Ecto neural progenitor cell (in vitro differentiated cells): ENCODE results near the gene SSBP3.

Source experiments
- DNase-seq: peaks from one replicate; pipeline ENCODE4 v3.0.0-alpha.2; 2018; ENCODE audit warnings: low spot score

Gene SSBP3

DNA sequence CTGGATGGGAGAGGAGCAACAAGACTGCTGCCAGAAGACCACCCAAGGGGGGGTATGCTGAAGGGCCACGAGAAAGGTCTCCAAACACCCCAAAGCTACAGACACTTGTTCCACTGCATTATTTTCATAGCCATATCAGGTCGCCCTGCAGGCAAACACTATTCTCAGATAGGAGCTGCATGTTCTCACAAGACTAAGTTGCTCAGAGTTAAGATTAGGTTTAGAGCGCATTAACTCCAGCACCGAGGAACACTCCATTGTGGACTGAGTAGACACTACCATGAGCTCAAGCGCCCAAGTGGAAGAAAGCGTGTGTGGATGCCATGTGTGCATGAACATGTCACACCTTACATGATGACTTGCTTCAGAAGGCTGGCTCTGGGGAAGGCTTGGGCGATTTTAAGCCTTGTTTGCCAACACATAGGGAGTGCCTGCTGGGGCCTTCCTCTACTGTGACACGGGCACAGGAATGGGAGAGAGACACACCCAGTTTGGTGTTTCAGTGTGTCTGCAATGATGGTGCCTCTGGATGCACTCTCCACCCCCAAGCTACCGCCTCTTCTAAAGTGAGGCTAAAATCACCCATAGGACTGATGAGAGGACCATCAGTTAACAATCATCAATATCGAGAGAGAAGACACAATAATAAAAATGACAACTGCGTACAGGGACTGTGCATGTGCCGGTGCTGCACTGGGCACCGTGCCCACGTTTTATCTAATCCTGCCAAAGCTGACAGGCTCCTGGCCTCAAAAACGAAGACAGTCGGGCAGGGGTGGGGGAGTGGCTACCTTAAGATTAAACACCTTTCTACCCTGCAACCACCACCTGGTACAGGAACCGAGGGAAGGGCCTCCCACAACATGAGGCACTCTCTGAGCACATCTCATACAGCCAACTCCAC, 34.9 kb downstream of the SSBP3 start:
- DNase-seq, result no peak

DNA sequence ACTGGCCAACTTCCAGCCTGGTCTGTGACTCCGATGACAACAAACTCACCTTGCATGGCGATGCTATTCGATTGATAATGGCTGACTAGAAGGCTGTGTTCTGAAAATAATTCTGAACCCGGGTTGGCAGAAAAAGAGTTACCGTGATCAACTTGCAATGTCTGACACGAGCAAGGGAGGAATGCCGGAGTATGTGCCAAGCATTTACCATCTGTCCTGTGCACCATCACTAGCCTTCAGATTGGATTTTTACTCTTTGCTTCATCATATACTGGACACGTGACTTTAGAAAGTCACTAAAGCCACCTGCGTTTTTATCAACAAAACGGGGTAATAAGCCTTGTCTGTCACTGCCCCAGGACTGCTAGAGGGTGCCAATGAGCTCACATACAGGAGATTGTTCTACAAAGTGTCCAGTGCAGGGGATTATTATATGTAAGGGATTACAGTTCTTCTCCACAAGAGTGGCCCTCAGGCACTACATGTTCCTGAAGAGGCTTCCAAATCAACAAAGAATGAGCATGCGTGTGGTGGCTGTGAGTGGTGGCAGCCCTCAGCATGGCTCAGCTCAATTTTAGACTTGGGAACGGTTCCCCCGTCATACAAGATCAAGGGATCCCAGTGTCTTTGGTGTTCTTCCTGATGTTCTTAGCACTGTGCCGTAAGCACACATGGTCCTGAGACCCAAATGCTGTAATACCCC, 35.8 kb downstream of the SSBP3 start:
- DNase-seq, result no peak

DNA sequence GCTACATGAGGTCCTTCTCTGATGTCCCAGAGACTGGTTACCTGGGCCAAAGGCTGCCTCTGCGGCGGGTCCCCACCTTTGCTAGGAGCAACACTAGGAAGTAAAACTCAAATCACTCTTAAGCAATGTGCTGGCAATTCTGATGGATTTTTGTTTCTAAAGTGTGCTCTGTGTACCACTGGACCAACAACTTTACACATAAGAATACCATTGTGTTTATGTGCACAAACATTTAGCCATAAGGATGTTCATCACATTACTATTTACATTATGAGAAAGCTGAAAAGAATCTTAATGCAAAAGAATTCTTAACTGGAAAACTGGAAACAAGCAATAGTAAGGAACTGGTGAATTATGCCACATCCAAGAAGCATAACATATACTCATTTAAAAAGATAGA, 38.6 kb downstream of the SSBP3 start:
- no peak for DNase-seq

DNA sequence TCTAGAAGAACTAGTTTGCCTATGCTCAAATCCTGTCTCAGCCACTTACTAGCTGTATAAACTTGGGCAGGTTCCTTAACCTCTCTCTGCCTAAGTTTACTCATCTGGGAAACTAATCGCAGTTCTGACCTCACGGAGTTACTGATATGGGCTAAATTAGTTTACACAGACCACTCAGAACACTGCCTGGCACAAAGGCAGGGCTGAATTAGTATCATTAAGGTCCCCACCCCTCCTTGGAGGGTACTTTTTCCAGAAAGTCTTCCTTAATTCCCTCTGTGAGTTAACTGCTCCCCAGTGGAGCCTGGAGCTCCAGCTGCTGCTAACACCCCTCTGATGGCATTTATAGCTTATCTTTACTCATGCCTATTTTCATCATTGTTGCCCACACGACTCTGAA, 40.3 kb downstream of the SSBP3 start:
- DNase-seq, result no peak

DNA sequence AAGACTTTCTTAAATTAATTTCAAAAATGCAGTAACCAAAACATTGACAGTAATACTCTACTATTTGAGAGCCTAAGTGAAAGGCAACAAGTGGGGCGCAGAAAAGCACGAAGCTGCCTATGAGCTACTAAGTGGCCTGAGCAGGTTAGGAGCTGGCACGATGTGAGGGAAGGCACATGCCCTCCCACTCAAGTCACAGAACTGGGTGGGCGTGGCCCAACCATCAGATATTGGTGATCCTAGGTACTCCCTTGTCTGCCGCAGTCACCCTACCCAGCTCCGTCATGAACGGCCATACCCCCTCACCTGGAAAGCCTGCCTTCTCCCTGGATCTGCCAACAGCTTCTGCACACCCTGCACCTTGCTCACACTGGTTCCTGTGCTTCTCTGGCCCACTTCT, 40.8 kb downstream of the SSBP3 start:
- DNase-seq, result no peak

DNA sequence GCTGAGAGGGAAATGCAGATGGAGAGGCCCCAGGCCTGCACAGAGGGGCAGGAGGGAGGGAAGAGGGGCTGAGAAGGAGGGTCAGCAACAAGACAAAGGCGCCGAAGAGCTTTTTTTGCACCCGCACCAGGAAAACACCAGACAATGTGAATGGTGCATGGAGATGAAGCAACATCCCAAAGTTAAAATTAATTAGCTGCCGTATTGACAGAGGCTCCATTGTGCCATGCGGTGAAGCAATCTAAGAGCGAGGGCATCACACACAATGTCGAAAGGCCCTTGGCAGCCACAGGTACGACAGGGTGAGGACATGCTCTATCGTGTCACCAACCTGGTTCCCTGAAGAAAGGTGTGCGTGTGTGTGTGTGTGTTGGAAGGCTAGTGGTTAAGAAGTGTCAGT, 41.2 kb downstream of the SSBP3 start:
- no peak for DNase-seq

DNA sequence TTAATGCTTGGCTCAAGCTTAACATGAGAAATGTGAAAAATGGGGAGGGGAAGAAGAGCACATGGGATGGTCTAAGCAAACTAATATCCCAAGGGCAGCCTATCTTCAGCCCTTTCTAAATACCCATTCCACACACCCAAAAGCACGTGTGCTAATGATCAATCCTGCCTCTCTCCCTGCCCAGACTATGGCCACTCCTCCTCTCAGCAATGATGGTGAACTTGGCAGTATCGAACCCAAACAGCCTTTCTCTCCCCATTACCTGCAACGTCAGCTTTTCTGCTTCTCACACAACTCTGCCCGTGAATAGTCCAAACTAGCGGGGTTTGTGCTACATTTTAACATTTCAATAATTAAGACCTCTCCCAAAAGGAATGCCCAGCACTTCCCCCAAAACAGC, 41.6 kb downstream of the SSBP3 start:
- DNase-seq, result no peak

DNA sequence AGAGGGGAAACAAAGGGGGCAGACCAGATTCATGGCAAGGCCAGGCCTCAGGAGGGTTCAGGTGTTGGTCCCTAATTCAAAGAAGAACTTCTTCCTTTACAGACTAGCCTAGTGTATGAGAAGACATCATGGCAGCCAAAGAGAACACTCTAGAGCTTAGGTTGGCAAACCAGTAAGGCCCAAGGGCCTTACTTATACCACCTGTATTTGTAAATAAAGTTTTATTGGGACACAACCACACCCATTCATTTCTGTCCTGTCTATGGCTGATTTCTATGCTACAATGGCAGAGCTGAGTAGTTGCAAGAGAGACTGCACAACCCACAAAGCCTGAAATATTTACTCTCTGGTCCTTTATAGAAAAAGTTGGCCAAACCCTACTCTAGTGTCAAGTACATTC, 42.3 kb downstream of the SSBP3 start:
- no peak for DNase-seq

DNA sequence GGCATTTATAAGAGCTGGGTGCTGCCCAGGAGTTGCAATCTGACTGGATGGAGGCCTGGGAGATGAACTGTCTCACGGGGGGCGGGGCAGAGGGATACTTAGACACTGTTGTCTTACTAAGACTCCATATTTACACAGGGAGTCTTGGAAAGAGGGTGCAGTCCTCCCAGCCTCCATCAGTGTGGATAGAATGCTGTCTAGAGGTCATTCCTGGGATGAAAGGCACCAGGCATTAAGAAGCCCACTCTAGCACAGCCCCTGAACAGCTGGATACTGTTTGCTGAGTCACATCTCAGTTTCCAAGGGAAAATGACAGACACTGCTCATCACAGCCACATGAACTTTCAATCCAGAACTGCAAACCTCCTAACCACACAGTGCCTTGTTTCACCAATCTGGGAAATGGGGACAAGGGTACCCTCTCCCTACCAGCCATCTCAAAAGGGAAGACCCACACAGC, 43.3 kb downstream of the SSBP3 start:
- DNase-seq, result no peak

DNA sequence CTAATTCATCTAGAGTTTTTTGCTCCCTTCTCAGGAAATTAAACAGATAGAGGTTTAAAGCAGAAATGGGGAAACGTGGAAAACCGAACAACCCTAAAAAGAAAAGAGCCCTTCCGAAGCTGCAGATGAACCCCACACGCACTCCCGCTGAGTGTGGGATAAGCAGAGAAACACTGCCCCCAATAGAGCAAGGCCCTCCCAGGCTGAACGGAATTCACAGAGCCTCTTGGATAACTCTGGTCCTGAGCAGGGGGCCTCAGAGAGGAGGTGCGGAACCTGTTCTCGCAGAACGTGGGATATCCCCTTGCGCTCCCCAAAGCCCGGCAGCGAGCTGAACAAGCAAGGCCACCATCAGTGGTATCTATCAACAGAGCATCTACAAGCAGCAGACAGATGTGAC, 44.9 kb downstream of the SSBP3 start:
- no peak for DNase-seq

DNA sequence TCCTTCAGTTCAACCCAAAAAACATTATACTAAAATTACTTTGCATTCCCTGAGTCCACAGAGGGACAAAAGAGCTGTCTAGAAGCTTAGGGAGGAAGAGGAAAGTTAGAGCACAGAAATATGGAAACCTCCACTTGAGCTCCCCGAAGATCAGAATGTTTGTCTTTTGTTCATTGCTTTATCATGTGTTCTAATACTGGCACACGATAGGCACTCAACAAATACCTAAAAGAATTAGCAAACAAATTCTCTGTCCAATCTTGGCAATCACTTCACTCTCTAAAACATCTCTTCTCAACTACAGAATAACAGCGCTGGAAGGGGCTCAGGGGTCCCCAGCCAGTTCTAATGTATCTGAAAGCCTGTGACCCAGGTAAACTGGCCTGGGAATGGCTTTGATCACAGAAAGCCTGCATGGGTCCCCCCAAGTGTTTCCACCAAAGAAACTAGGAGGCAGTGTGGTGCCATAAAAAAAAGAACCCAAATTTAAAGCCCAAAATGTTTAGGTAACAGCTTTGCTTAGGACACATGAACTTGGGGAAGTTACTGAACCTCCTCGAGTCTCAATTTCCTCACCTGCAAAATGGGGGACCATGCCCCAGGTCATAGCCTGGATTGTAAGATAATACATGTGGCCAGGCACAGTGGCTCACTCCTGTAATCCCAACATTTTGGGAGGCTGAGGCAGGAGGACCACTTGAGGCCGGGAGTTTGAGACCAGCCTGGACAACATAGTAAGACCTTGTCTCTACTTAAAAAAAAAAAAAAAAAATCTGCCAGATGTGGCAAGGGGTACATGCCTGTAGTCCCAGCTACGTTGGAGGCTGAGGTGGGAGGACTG, 45.8 kb downstream of the SSBP3 start:
- no peak for DNase-seq

DNA sequence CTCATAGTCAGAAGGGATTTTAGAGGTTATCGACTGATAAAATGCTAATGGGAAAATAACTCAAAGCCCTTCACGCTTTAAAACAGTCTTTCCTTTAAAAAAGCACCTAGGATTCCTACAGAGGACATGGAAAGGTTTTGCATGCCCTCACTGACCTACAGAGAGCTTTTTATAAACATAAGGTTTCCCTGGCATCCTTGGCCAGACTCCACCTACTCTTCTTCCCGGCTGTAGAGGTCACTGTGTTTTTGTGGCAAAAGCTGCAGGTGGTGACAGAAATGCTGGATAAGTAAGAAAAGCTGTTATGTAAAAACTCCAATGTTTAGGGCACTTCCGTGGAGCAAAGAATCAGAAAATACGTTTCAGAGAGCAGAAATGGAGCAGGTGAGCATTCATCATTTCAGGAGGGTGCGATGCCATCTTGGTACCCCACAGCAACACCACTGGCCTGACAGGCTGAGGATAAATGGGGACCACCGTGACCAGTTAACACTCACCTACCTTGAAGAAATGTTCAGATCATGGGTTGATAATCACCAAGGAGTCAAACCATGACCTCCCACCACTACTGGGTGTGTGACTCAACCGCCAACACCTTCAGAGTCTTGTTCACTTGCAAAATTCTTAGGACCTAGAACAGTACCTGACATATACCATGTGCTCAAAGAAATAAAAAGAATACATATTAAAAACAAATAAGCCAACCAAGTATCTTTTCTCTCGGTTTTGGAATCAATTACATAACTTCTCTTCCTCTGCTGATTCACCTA, 46.6 kb downstream of the SSBP3 start:
- no peak for DNase-seq

DNA sequence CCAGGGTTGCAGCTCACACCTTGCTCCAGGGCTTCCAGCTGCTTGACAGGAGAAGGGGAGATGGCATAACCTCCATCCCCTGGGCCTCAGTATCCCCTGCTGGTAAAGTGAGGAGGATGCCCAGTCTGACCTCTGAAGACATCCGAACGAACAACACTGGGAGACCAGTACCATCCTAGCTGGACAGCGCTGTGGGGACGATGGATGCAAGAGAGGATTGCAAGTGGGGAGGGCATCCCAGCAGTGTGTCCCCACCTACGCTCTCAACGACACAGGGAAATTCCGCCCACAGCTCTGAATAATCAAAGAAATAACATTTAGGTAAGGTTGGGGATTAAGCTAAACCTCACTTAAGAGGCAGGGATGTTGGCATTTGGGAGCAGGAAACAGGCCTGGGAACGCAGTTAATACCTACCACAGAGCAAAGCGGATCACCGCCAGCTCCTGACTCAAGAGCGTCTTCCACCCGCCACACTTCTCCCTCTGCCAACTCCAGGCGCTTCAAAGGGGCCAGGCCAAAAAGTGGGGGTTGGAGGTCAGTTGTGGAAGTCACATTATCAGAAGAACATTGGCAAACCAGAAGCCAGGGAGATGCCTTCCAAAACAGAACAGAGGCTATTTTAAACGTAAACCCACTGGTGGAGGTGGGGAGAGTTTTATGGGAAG, 47.6 kb downstream of the SSBP3 start:
- DNase-seq, result no peak

DNA sequence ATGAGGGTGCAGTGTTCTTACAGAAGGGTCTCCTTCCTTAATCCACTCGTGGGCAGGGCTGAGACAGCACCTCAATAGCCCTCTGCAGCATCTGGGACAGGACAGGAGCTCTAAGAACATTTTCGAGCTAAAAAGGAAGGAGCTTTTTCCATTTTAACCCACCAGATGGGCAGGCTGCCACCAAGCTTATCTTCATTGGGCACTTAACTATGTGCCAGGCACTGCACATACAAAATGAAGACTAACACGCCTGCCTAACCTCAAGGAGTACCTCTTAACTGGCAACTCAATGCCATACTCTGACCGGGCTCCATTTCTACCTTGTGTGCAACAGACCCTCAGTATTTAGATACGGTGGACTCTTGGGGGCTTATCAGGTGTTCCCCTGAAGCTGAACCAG, 48.2 kb downstream of the SSBP3 start:
- no peak for DNase-seq

DNA sequence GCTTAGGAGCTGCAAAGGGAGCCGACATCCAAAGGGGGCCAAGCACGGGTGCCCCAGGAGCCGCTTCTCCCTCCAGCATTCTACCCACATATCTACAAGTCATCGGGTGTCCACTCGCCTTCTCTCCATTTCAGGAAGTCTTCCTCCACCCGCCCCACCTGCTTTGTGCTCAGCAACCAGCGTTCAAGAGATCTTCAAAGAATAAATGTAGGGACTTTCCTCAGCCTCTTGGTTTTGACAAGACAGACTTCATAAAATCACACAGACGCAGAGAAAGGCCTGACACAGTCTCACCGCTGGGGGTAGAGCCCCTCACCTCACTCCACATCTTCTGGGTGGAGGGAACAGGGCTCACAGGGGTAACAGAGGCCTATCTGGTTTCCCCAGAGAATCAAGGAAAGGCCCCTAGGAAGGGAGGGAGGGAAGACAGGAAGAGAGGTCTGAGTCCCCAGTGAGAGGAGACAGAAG, 49.5 kb downstream of the SSBP3 start:
- no peak for DNase-seq

DNA sequence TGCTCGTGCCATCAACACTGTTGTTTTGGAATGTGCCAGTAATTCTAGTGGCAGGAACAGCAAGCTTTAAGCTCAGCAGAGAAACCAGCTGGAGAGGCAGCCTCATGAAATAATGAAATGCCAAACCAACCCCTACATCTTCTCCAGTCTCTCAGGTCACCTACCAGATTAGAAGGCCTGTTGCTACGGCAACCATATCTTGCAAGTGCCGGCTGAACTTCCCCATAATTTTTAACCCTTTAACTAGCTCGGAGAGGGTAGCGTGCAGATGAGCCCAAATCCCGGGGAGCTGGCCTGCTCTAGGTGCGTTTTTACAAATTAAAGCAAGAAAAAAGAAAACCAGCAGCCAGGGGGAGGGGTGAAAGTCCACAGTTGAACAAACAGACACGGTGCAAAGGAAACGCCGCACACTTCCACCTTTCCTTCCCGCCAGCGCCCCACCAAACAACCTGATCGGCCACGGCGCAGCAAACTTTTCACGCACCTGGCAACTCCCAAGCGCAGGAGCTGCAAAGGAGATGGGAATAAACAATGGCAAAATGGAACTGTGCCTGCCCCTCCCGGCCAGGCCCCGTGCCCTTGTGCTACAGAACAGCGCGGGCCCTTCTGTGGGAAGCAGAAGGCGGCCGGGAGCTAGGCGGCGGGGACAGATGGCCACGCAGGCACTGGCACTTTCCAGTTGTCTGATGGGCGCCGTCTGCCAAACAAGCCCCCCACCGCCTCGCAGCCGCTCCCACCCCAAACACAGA, 50.1 kb downstream of the SSBP3 start:
- DNase-seq, result no peak

DNA sequence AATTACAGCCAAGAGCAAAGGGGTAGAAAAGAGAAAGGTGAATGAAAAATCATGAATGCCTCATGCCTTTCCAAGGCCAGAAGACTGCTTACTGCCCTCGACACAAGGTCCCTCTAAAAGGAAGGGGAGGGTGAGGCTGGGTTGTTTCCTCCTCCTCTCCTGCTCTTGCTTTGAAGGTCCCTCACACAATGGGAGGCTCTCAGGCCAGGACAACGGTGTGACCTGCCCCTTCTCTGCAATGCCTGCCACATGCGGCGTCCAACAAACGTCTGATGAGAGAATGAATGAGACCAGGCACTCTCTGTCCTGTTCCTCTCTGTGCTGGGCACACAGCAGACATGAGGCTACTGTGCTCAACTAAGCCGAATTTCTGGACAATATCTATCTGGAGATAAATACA, 51.3 kb downstream of the SSBP3 start:
- no peak for DNase-seq

DNA sequence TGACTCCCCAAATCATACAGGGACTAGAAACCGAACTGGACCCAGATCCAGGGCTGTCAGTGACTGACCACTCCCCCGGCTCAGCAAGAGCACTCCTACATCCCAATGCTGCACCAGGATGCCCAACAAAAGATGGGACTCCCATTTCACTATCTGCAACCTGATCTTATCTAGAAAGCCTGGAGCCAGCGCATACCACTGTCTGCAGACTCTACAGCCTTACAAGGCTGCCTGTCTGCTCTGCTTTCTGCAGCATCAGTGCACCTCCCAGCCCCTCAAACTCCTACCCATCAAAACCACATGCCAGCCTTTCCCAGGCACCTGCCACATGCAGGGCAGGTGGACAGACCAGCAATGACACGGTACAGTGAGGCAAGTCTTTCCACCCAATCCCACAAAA, 52.2 kb downstream of the SSBP3 start:
- DNase-seq, result no peak

DNA sequence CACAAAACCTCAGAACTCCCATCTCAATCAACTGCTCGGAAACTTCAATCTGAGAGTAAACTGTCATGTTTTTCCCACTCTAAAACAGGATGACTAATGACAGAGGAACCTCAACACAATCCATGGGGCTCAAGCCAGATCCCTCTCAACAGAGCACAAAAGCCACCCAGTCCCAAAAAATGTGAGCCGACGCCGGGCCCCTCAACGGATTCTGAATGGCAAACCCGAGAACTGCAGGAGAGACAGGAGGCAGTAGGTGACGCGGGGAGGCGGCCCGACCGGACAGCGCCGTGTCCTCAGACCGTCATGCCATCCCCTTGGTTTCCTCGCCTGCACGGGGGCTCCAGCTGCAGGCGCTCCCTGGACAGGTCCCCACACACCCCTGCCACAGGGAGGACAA, 53.4 kb downstream of the SSBP3 start:
- DNase-seq, result no peak

DNA sequence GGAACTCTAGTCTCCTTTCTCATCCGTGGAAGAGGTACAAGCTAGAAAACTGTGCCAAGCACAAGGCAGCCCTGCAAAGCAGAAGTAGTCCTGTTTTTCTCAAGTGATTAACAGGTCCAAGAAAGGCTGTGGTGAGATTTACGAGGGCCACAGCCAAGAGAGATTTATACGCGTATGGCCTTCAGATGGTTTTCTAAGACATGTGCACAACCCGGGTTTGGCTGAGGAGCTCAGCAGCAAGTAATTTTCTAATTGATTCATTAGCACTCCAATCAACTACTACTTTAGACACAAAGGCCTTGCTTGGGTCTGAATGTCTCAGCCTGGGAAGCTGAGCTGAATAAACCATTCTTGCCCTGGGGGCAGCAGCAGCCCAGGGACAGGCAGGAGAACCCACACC, 55.8 kb downstream of the SSBP3 start:
- DNase-seq, result no peak

DNA sequence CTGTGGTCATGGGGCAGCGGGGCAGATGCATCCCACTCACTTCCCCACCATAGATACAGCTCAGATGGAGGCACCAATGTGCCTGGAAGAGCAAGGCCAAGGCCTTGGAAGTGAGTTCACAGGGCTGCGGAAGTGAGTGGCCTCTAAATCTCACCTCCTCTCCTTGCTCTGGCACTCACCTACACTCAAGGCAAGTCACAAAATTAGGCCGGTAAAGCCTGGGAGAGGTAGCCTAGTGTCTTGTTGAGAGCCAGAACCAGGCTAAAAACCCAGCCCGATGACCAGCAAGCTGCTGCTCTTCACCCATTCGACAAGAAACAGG, 57.5 kb downstream of the SSBP3 start:
- no peak for DNase-seq
